Measurements from ENCODE around the gene CSTA. TPM values are rescaled to one million over a fixed set of nuclear protein-coding genes. Genes with fewer than 3 reads are reported as not detected.

The CSTA gene
- total and polyA plus RNA-seq, 2 of the 13 experiments (the other 11 are each of a cell fraction or from before 2014, with no cell fraction given) = 3.9 to 11.0 TPM

GRCh38 chr3:122351612-122352011 is 26.6 kb downstream of the CSTA start:
- CTCF ChIA-PET (ENCODE audit: low intra/inter-chr PET ratio, low total read pairs) = no interaction called here

DNA sequence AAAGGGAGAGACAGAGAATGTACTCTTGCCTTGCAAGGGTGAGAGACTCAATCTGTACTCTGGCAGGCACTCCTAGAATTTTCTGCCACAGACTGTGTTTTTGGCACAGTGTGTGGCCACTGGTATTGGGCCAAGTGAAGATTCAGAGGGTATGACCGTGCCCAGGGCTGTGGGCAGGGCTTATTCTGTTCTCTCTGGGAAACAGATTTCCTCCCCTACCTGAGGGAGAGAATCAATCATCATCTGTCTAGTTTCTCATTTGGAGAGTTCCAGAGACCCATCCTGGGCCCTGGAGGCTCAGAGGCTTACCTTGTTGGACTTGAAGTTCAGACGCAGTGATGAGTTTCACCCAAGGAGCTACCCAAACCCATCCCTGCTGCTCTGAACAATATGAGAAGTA is 28.2 kb downstream of the CSTA start:
- no peak for ATAC-seq
- Histone ChIP-seq H3K9me3 (ENCODE audit: low read length) (no peaks in the 10 kb centered on the region), H2AFZ (ENCODE audit: low read length) (no peak overlapping the region), H3K9ac (ENCODE audit: insufficient read depth, low read depth, low read length) (no peak overlapping the region), H3K4me3 (replicated peaks in 1 of 3; ENCODE audit: insufficient read depth in 1 of 3, low read depth in 2 of 3, low read length in 3 of 3) (no peak overlapping the region), H3K4me2 (ENCODE audit: low read depth, low read length) (no peak overlapping the region), H4K20me1 (ENCODE audit: insufficient read depth, low read length) (no peaks in the 10 kb centered on the region), H3K36me3 (replicated peaks in 1 of 2; ENCODE audit: control insufficient read depth in 1 of 2, insufficient read depth in 2 of 2, low read length in 2 of 2) (peaks cover under 1 to 1% of the 10 kb centered on the region in 2 experiments; a peak in 2 of 5 replicates), H3K27ac (ENCODE audit: extremely low read length, insufficient read depth, low read length) (no peak overlapping the region), H3K79me2 (ENCODE audit: insufficient read depth, low read length) (no peaks in the 10 kb centered on the region), H3K4me1 (ENCODE audit: insufficient read depth, low read length) (no peaks in the 10 kb centered on the region), H3K27me3 (ENCODE audit: control insufficient read depth in 1 of 2, insufficient read depth in 2 of 2, low read length in 2 of 2) (no peaks in the 10 kb centered on the region)
- intact Hi-C loops (cut with micrococcal nuclease; ENCODE audit: unreplicated experiment) (no loop called here), in situ Hi-C loops (cut with HindIII; ENCODE audit: extremely low pct_ligation_motif_present, low pct_unique_long_range_greater_than_20kb) (loop anchor here (10.0 kb wide), 1 partner anchor 248 kb away; no protein-coding TSS in a partner anchor)
- 84% methylated on average over 2 of the region's 2 CpGs for WGBS (ENCODE audit: low lambda C conversion rate)
- no peak for DNase-seq (ENCODE audit: low spot score)
- no peak for FAIRE-seq
- CTCF ChIA-PET (ENCODE audit: low intra/inter-chr PET ratio, low total read pairs) = no interaction called here
- POLR2A ChIA-PET = no interaction called here
- no TSS peak for BruUV-seq (replicated peaks)
- TF ChIP-seq JUNB (CRISPR knock-in tag; IDR thresholded peaks at IDR 0.05; ENCODE audit: borderline replicate concordance) = no peak
- TF ChIP-seq TBL1XR1 (IDR thresholded peaks at IDR 0.05; ENCODE audit: borderline replicate concordance, low read length, partially characterized antibody) = no peak
- TF ChIP-seq, protein P1, sequence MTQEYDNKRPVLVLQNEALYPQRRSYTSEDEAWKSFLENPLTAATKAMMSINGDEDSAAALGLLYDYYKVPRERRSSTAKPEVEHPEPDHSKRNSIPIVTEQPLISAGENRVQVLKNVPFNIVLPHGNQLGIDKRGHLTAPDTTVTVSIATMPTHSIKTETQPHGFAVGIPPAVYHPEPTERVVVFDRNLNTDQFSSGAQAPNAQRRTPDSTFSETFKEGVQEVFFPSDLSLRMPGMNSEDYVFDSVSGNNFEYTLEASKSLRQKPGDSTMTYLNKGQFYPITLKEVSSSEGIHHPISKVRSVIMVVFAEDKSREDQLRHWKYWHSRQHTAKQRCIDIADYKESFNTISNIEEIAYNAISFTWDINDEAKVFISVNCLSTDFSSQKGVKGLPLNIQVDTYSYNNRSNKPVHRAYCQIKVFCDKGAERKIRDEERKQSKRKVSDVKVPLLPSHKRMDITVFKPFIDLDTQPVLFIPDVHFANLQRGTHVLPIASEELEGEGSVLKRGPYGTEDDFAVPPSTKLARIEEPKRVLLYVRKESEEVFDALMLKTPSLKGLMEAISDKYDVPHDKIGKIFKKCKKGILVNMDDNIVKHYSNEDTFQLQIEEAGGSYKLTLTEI (CRISPR knock-in tag; conservative IDR thresholded peaks at IDR 0.05) = no peak
- no peak for TF ChIP-seq HMGA1 (CRISPR knock-in tag; conservative IDR thresholded peaks at IDR 0.05)
- TF ChIP-seq IRX3 (CRISPR knock-in tag; IDR thresholded peaks at IDR 0.05; ENCODE audit: borderline replicate concordance, low read depth) = no peak
- TF ChIP-seq ZNF614 (CRISPR knock-in tag; IDR thresholded peaks at IDR 0.05; ENCODE audit: borderline replicate concordance) = no peak
- TF ChIP-seq STAT6 (CRISPR knock-in tag; IDR thresholded peaks at IDR 0.05; ENCODE audit: borderline replicate concordance) = no peak
- TF ChIP-seq, protein P2, sequence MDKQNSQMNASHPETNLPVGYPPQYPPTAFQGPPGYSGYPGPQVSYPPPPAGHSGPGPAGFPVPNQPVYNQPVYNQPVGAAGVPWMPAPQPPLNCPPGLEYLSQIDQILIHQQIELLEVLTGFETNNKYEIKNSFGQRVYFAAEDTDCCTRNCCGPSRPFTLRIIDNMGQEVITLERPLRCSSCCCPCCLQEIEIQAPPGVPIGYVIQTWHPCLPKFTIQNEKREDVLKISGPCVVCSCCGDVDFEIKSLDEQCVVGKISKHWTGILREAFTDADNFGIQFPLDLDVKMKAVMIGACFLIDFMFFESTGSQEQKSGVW (CRISPR knock-in tag; IDR thresholded peaks at IDR 0.05; ENCODE audit: borderline replicate concordance) = no peak
- TF ChIP-seq NFKBIZ (CRISPR knock-in tag; IDR thresholded peaks at IDR 0.05) = no peak
- TF ChIP-seq ZNF256 (CRISPR knock-in tag; conservative IDR thresholded peaks at IDR 0.05) = no peak

More at GRCh38 chr3:122351612-122352011, 26.6 kb downstream of the CSTA start:
- ATAC-seq (no peak), DNase-seq (ENCODE audit: low spot score) (no peak), FAIRE-seq (no peak)
- no peaks in the 10 kb centered on the region for H3K27me3 ChIP-seq (ENCODE audit: control insufficient read depth in 1 of 2, insufficient read depth in 2 of 2, low read length in 2 of 2)
- in situ Hi-C loops (cut with HindIII; ENCODE audit: extremely low pct_ligation_motif_present, low pct_unique_long_range_greater_than_20kb) (loop anchor here (10.0 kb wide), 1 partner anchor 247 kb away; no protein-coding TSS in a partner anchor), intact Hi-C loops (cut with micrococcal nuclease; ENCODE audit: unreplicated experiment) (no loop called here)
- no peaks in the 10 kb centered on the region for H3K4me1 ChIP-seq (ENCODE audit: insufficient read depth, low read length)
- POLR2A ChIA-PET = no interaction called here
- H3K27ac ChIP-seq (ENCODE audit: extremely low read length, insufficient read depth, low read length) = no peak overlapping the region
- H3K36me3 ChIP-seq (replicated peaks in 1 of 2; ENCODE audit: control insufficient read depth in 1 of 2, insufficient read depth in 2 of 2, low read length in 2 of 2) = no peaks in the 10 kb centered on the region; a peak in 1 of 5 replicates
- no peaks in the 10 kb centered on the region for H3K79me2 ChIP-seq (ENCODE audit: insufficient read depth, low read length)
- no peak for TF ChIP-seq MTERF4 (CRISPR knock-in tag; IDR thresholded peaks at IDR 0.05)
- no peak overlapping the region for H3K9ac ChIP-seq (ENCODE audit: insufficient read depth, low read depth, low read length)
- no peak overlapping the region for H2AFZ ChIP-seq (ENCODE audit: low read length)
- H3K4me3 ChIP-seq (replicated peaks in 1 of 3; ENCODE audit: insufficient read depth in 1 of 3, low read depth in 2 of 3, low read length in 3 of 3) = no peak overlapping the region
- no peak overlapping the region for H3K4me2 ChIP-seq (ENCODE audit: low read depth, low read length)
- 95% methylated on average over 4 of the region's 4 CpGs for WGBS (ENCODE audit: low lambda C conversion rate)
- no TSS peak for BruUV-seq (replicated peaks)
- H3K9me3 ChIP-seq (ENCODE audit: low read length) = no peaks in the 10 kb centered on the region
- no peaks in the 10 kb centered on the region for H4K20me1 ChIP-seq (ENCODE audit: insufficient read depth, low read length)

All from HepG2 (cell line).